ENCODE data around the gene CEMIP.

The CEMIP gene

DNA sequence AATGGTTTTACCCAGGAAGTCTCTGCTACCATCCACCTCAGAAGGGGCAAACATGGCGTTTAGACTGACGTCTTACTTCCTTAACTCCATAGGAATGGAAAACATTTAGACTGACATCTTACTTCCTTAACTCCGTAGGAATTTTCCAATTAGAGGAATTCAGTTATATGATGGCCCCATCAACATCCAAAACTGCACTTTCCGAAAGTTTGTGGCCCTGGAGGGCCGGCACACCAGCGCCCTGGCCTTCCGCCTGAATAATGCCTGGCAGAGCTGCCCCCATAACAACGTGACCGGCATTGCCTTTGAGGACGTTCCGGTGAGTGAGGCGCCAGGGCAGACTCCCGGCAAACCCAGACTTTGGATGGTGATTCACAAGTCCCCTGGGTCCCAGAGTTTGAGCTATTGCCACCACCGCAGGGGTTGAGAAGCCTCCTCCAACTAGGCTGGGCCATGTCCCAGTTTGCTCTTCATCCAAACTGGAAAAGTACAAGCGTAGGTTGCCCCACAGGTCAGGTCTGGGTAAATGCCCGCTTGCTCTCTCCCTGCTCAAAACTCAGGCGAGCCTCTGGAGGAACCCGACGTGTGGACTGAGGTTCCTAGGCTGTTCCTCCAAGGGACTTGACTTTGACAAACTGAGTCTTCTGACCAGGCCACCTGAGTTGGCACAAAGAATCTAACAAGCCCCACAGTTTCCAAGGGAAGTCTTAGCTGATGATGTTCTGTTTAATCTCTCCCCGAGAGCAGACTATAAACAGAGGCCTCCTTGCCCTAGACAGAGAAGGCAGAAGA, 152.7 kb downstream of the CEMIP start:
- DNase-seq (ENCODE audit: low spot score): no peak

DNA sequence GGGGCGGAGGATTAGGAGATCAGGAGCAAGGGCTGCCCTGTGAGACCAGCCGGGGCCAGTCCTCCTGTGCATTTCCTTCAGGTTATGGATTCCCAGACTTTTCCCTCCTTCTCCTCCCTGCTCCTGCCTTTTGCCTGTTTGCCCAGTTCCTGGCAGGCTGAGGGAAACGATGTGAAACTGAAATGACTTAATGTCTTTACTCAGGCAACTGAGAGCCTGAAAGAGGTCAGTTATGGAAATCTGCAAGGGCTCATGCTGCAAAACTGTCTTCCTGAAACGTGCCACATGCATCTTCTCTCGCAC, 153.3 kb downstream of the CEMIP start:
- DNase-seq (ENCODE audit: low spot score): peak; percentile 42

DNA sequence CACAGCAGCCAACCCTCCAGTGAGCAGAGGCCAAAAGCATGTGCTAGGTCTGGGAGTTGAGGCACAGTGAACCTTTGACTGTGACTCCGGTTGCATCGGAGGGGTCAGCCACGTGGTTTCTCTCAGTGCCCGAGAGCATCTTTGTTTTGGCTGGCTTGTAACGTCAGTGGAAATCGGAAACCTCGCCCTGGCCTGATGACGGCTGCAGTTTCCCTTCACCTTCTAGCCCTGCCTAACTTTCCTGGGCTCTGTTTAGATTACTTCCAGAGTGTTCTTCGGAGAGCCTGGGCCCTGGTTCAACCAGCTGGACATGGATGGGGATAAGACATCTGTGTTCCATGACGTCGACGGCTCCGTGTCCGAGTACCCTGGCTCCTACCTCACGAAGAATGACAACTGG, 153.8 kb downstream of the CEMIP start:
- no peak for DNase-seq (ENCODE audit: low spot score)

DNA sequence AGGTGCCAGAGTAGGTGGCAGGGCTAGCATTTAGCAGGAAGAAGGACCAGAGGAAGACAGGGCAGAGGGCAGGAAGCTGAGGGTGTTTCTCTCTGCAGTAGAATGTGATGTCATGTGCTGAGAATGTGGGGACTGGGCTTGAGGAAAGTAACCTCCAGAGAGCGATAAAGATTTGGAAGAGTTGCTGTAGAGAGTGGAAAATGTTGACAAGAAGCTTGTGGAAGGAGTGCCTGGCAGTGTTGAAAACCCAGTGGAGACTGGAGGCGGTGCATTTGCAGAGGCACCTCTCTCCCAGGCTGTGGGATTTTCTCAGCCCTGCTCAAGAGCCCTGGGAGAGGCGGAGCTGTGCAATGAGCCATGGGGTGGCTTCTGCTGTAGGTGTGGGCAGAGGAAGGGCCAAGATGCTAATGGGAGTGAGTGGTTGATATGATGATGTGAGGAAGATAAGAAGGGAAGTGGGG, 155.6 kb downstream of the CEMIP start:
- no peak for DNase-seq (ENCODE audit: low spot score)

DNA sequence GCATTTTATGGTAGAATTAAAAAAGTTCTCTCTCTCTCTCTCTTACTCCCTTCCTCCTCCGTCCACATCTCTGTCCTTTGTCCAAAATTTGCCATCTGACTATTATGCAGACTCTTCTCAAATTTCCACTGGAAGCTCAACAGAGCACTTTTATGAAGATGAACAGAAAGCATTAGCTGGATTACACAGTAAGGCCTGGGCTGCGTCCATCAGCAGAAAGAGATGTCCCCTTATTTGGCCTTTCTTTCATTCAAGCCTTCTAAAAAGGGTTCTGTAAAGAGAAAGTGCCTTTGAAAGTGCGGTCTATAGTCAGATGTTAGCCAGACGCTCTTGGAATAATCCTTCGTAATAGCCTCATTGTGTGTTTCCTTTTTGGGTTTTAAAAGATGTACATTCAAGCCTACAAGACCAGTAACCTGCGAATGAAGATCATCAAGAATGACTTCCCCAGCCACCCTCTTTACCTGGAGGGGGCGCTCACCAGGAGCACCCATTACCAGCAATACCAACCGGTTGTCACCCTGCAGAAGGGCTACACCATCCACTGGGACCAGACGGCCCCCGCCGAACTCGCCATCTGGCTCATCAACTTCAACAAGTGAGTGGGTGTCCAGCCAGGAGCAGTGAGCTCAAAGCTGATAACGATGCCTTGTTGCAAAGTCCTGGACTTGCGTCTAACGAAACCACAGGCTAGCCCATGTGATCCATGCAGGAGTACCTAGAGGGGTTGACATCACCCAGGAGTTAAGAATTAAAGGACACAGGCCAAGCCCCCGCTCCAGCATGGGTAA, 157.3 kb downstream of the CEMIP start:
- DNase-seq (ENCODE audit: low spot score): no peak

DNA sequence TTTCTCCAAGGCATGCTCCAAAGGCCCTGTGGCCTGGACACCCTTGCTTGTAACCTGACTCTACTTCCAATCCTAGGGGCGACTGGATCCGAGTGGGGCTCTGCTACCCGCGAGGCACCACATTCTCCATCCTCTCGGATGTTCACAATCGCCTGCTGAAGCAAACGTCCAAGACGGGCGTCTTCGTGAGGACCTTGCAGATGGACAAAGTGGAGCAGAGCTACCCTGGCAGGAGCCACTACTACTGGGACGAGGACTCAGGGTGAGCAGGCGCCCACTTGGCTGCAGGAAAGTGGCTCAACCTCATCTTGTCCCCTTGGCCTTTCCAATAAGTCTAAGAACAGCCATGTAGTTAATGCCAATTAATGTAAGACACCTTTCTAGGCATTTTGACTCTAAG, 158.5 kb downstream of the CEMIP start:
- DNase-seq (ENCODE audit: low spot score): no peak

DNA sequence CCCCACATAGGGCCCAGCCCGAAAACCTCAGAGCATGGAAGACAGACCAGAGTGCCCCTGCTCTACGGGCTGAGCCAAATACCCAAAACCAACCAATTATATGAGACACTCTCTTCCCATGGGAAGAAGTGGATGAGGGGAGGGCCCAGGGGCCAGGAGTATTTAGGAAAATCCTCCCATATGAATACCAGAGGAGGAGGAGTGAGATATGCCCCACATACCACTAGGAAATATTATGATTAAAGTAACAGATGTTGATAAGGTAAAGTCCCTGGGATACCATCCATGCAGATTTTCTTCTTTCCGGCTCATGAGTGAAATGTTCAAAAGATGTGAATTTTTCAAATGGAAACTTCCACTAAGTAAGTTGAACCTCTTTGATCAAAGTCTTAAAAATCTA, 160.0 kb downstream of the CEMIP start:
- DNase-seq (ENCODE audit: low spot score): no peak

DNA sequence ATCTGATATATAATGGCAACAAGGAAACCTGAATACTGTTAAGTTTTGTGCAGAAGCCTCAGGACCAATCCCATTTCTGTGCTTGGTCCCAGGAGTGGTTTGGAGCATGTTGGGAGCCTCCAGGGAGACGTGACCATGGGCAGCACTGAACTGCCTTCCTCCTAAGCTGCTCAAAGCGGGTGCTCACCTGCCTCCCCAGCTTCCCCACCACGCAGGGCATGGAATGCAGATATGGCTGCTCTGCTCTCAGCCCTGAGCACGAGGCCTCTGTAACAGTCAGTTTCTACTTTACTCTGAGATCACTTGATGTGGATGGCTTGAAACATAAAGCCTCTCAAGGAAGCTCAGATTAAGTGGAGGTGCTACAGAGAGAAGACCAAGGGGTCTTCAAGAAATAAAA, 161.2 kb downstream of the CEMIP start:
- DNase-seq (ENCODE audit: low spot score): no peak

DNA sequence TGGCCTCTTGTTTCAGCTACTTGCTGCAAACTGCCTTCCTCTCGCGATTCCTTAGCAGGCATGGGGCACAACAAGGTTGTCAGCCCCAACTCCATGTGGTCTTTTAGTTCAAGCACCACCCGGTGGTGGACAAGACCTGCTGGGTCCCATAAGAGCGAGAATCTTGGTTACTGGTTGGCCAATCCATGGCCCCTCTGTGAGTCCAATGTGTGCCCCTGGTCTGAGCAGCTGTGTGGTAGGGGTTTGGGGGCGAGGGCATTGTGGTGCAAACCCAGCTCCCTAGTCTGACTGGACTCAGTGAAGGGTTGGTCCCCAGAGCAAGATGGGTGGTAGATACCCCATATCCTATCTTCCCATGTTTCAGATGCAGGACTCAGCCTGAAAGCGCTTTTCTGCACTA, 161.7 kb downstream of the CEMIP start:
- no peak for DNase-seq (ENCODE audit: low spot score)

DNA sequence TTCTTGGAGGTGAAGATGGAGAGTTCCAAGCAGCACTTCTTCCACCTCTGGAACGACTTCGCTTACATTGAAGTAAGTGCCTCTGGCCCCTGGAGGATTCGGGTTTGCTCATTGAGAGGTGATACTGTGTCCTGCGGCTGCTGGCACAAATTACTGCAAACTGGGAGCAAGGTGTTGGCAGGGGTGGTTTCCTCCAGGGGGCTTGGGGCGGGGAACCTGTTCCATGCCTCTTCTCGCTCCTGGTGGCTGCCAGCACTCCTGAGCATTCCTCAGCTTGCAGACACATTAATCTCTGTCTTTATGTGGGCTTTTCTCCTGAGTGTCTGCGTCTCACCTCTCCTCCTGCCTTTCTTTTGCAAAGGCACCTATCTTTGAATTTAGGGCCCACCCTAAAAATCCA, 163.1 kb downstream of the CEMIP start:
- DNase-seq (ENCODE audit: low spot score): no peak

DNA sequence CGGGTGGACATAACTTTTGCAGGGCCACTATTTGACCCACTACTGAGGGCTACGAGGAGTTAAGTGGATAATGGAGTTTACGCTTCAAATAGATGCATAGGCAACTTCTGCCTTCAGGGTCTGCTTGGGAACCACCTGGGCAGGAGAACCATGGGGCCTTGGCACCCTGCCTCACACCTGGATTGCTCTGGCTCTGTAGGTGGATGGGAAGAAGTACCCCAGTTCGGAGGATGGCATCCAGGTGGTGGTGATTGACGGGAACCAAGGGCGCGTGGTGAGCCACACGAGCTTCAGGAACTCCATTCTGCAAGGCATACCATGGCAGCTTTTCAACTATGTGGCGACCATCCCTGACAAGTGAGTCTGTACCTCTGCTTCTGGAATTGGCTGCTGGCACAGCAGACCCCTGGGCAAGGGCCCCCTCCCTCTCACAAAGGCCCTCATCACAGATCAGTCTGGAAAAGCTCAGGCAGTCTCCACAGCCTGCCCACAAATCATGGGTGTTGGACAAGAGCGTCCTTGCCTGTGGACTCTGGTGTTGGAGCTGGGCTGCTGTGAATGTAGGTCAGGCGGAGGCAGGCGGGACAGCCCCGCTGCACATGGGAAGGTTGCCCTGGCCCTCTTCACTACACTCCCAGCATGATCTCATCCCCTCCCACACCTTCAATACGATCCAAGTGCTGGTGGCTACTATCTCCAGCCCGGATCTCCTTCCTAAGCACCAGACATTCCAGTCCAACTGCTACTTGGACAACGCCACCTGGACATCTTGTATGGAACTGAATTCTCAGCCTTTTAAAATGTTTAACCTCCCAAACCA, 163.8 kb downstream of the CEMIP start:
- no peak for DNase-seq (ENCODE audit: low spot score)

DNA sequence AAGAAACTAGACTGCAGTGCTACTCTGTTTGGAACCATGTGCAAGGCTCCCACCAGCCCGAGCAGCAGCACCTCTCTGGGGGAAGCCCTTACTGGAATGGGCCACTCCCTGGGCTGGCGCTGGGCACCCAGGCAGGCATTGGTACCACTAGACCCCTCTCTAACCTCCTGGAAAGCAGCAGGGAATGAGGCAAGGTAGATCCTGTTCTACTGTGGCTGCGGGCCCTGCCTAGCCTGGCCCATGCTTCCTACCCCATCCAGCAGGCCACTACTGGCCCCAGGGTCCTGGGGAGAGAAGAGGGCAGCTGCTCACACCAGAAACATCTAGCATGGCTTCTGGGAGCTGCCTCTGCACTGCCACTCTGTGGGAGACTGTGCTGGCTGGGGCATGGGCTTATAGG, 165.6 kb downstream of the CEMIP start:
- DNase-seq (ENCODE audit: low spot score): no peak

DNA sequence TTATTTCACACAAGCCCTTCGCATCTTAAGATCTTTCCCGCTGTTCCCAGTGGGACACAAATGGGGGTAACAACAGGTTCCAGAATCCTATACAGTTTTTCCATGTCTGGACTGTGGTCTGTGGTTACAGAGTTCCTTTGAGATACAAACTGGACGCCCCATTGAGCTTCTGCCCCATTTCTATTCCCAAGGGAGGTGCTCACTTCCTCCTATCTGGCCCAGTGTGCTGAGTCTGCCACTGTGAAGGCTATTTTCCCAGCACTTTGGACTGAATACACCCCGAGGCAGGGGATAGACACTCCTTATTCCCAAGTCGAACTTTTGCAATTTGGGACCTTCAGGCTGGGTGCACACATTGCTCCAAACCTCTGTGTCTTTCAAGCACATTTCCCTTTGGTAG, 166.4 kb downstream of the CEMIP start:
- DNase-seq (ENCODE audit: low spot score): no peak

DNA sequence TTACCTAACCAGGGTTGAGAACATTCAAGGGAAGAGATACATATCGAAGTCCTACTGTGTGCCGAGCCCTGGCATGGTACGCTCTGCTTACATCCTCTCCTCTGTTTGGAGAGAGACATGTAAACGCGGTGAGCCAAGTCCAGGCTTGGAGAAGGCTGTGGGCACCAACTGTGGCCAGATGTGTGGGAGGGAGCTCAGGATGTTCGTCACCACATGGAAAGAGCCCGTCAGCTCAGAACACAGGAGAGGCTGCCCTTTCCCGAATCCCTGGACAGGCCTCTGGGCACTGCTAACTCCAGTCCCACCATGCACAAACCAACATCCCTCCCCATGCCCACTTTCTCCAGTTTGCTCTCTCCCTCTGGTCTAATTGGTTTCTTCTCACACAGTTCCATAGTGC, 167.4 kb downstream of the CEMIP start:
- no peak for DNase-seq (ENCODE audit: low spot score)

DNA sequence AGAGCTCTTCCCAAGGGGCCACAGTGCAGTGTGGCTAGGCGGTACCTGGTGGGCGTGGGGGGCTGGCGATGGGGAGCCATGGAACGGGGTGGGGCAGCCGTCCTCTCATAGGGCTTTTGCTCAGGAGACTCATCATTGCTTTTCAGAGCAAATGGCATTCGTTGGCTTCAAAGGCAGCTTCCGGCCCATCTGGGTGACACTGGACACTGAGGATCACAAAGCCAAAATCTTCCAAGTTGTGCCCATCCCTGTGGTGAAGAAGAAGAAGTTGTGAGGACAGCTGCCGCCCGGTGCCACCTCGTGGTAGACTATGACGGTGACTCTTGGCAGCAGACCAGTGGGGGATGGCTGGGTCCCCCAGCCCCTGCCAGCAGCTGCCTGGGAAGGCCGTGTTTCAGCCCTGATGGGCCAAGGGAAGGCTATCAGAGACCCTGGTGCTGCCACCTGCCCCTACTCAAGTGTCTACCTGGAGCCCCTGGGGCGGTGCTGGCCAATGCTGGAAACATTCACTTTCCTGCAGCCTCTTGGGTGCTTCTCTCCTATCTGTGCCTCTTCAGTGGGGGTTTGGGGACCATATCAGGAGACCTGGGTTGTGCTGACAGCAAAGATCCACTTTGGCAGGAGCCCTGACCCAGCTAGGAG, 169.6 kb downstream of the CEMIP start:
- peak; percentile 19 for DNase-seq (ENCODE audit: low spot score)

DNA sequence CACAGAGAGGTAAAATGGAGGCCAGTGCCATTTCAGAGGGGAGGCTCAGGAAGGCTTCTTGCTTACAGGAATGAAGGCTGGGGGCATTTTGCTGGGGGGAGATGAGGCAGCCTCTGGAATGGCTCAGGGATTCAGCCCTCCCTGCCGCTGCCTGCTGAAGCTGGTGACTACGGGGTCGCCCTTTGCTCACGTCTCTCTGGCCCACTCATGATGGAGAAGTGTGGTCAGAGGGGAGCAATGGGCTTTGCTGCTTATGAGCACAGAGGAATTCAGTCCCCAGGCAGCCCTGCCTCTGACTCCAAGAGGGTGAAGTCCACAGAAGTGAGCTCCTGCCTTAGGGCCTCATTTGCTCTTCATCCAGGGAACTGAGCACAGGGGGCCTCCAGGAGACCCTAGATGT, 170.6 kb downstream of the CEMIP start:
- no peak for DNase-seq (ENCODE audit: low spot score)

DNA sequence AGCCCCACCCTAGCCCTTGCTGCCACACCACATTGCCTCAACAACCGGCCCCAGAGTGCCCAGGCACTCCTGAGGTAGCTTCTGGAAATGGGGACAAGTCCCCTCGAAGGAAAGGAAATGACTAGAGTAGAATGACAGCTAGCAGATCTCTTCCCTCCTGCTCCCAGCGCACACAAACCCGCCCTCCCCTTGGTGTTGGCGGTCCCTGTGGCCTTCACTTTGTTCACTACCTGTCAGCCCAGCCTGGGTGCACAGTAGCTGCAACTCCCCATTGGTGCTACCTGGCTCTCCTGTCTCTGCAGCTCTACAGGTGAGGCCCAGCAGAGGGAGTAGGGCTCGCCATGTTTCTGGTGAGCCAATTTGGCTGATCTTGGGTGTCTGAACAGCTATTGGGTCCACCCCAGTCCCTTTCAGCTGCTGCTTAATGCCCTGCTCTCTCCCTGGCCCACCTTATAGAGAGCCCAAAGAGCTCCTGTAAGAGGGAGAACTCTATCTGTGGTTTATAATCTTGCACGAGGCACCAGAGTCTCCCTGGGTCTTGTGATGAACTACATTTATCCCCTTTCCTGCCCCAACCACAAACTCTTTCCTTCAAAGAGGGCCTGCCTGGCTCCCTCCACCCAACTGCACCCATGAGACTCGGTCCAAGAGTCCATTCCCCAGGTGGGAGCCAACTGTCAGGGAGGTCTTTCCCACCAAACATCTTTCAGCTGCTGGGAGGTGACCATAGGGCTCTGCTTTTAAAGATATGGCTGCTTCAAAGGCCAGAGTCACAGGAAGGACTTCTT, 171.3 kb downstream of the CEMIP start:
- no peak for DNase-seq (ENCODE audit: low spot score)

DNA sequence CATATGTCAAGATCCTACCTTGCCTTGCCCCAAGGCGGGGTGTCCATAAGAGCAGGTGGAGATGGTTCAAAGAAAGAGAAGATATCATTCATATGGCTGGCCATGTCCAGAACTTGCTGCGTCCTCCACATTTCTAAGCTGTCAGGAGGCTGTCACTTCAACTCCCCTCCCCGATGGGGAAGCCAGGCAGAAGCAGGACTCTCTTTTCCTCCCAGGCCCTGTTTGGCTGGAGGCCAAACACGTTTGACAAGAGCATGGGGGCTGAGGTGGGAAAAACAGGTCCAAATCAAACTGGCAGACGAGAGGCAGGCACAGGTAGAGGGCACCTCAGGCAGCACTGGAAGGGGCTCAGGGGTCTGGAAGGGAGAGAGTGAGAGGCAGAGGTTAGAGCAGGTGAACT, 172.8 kb downstream of the CEMIP start:
- DNase-seq (ENCODE audit: low spot score): no peak

DNA sequence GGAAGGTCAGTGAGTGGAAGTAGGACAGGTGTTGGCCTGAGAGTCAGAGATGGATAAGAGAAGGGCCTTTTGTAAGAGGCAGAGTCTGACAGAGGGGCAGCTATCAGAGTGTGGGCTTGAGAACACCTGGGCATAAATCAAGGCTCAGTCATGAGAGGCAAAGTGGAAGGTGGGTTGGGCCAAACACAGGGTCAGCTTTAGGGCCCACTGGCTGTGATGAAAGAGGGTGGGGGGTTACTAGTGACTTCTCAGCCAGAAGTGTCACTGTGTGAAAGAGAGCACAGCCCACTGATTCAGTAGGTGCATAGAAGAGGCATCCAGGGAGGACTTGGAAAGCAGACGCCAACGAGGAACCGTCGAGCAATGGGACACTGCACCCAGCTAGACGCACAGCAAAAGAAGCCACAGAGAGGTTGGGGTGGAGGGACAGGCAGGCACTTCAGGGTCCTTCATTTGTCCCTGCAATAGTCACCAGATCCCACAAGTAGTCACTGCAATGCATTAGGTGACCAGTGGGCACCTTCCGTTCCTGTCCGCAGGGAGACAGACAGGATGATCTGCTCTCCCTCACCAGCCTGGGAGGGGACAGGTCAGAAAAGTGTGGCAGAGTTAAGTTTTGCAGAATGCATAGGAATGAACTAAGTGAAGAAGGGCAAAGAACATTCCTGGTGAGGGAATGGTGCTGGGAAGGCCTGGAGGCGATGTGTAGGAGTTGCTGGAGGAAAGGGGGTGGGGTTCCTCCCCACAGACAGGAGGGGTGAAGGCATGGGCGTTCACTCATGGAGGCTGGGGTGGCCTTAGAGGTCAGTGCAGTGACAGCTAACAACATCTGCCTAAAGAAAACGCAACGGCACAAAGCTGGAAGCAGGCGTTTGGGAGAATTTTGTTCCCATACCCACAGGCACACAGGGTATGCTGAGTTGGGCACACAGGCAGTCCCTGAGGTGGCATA, 174.1 kb downstream of the CEMIP start:
- DNase-seq (ENCODE audit: low spot score): no peak
